Smooth muscle cell (in vitro differentiated cells): ENCODE results near the gene SLIT3. TPM values are rescaled to one million over a fixed set of nuclear protein-coding genes. Genes with fewer than 3 reads are reported as not detected.

Source experiments
- DNase-seq: peaks from one replicate; lab custom pipeline; 2025; ENCODE audit not compliant: unreplicated experiment; lab: John Stamatoyannopoulos, UW
- H2AFZ ChIP-seq: fragments of 200-600 bp; sonication (generic); 2 replicates; pipeline ENCODE4 v1.6.0; 2016; ENCODE audit warnings: antibody characterized with exemption, low read depth, mild to moderate bottlenecking
- H3F3A ChIP-seq: fragments of 200-600 bp; sonication (generic); 2 replicates; pipeline ENCODE4 v1.6.0; 2017; ENCODE audit warnings: antibody characterized with exemption, low read depth
- H3K27ac ChIP-seq: fragments of 200-600 bp; sonication (generic); 2 replicates; pipeline ENCODE4 v1.5.1; 2016; ENCODE audit warnings: low read depth, mild to moderate bottlenecking
- H3K27me3 ChIP-seq: fragments of 200-600 bp; sonication (generic); 2 replicates; pipeline ENCODE4 v1.6.1; 2016; ENCODE audit warnings: low read depth, mild to moderate bottlenecking
- H3K36me3 ChIP-seq: fragments of 200-600 bp; sonication (generic); 2 replicates; pipeline ENCODE4 v1.5.1; 2016; ENCODE audit warnings: low read depth
- H3K4me1 ChIP-seq: fragments of 200-600 bp; sonication (generic); 2 replicates; pipeline ENCODE4 v1.5.1; 2016; ENCODE audit warnings: low read depth
- H3K4me2 ChIP-seq: fragments of 200-600 bp; sonication (generic); 2 replicates; pipeline ENCODE4 v1.6.0; 2016; ENCODE audit warnings: mild to moderate bottlenecking
- H3K4me3 ChIP-seq: fragments of 200-600 bp; sonication (generic); 2 replicates; pipeline ENCODE4 v1.5.1; 2016; ENCODE audit warnings: mild to moderate bottlenecking
- H3K79me2 ChIP-seq: fragments of 200-600 bp; sonication (generic); 2 replicates; pipeline ENCODE4 v1.6.0; 2016; ENCODE audit warnings: low read depth, mild to moderate bottlenecking
- H3K9ac ChIP-seq: fragments of 200-600 bp; sonication (generic); 2 replicates; pipeline ENCODE4 v1.6.0; 2016; ENCODE audit warnings: low read depth
- H3K9me3 ChIP-seq: fragments of 200-600 bp; sonication (generic); replicated peaks from 2 replicates; pipeline ENCODE4 v1.5.1; 2016; ENCODE audit warnings: low read depth
- H4K20me1 ChIP-seq: fragments of 200-600 bp; sonication (generic); 2 replicates; pipeline ENCODE4 v1.6.0; 2016; ENCODE audit warnings: low read depth
- CTCF ChIP-seq: fragments of 200-600 bp; sonication (generic); IDR thresholded peaks from 2 replicates; pipeline ENCODE4 v1.5.1; 2017; ENCODE audit warnings: borderline replicate concordance, mild to moderate bottlenecking, antibody characterized with exemption; ENCODE audit not compliant: insufficient read depth, poor library complexity, severe bottlenecking
- WGBS: methylation state at CpG from one replicate; pipeline ENCODE4 v1.1.7; 2016; ENCODE audit warnings: low lambda C conversion rate; 5-methylcytosine and 5-hydroxymethylcytosine counted together
- polyA plus RNA-seq: library from polyadenylated mRNA; unstranded; fragments of >200 nt; fragmentation: Nextera tagmentation; extraction: Ambion mirVana; gene quantifications from 2 replicates; pipeline ENCODE4 v1.2.1, GENCODE V29; 2016
- total RNA-seq: library from RNA; depleted of rRNA; stranded (reverse); fragments of >200 nt; gene quantifications from 2 replicates; pipeline ENCODE4 v1.2.3, GENCODE V29; 2014

The SLIT3 gene
- total and polyA plus RNA-seq, 2 experiments from 2014 or later: 25.4 to 29.5 TPM

DNA sequence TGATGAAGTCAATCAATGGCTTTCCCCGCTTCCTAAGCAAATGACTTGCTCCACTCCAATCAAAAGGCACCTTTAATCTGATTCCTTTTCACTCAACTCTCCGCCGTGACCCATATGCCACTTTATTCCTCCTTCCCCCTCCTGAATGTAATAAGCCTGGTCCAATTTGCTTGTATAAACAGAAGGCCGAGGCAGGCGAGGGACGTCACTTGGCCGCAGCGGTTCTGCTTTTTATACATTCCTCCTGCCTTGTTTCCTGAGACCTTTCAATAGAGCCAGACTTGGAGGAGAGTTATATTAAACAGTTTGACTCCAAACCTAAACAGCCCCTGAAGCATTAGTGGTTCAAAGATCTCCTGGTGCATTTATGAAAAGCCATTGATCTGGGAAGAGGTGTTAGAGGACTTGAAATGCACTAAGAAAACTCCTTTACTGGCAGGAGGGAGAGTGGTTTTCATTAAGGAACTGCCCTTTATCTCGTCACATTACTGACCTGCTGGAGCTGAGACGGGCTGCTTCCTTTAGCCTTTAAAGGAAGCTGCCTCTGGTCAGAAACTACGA, 273.4 kb downstream of the SLIT3 start:
- H3K4me2 ChIP-seq: peak overlapping the region; percentile 74
- H3K27ac ChIP-seq: peak overlapping the region; percentile 64
- 25% methylated on average over 11 of the region's 11 CpGs for WGBS
- no peaks in the 10 kb centered on the region for H3K79me2 ChIP-seq
- no peak overlapping the region for H2AFZ ChIP-seq
- no peaks in the 10 kb centered on the region for H3K9me3 ChIP-seq
- no peaks in the 10 kb centered on the region for H3K27me3 ChIP-seq
- no peak overlapping the region for H3K4me3 ChIP-seq
- peaks cover 10% of the 10 kb centered on the region for H3F3A ChIP-seq
- H3K36me3 ChIP-seq: no peaks in the 10 kb centered on the region
- no peak for DNase-seq
- H3K9ac ChIP-seq: no peak overlapping the region
- peaks cover 30% of the 10 kb centered on the region for H3K4me1 ChIP-seq
- no peak for TF ChIP-seq CTCF
- peaks cover 11% of the 10 kb centered on the region for H4K20me1 ChIP-seq

DNA sequence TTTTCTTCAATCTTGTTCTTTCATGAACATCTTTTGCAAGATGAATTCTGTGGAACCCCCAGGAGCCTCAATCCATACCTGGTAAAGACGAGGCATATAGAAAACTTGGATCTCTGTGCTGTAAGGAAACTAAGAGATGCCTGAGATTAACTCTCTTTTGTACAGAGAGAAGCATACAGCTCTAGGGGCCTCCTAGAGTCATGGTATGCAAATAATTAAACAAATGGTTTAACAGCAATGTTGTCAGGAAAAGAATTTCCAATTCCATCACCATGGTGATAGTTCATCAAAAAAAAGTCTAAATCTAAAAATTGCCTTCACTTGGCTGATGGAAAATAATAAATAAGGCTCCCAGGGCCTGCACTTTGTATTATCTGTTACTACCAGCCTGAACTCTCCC, 275.4 kb downstream of the SLIT3 start:
- H3K4me1 ChIP-seq: peaks cover 30% of the 10 kb centered on the region
- no peak for DNase-seq
- no peak overlapping the region for H3K9ac ChIP-seq
- no peak overlapping the region for H3K27ac ChIP-seq
- no peaks in the 10 kb centered on the region for H3K79me2 ChIP-seq
- WGBS: 86% methylated on average over 1 of the region's 1 CpG
- no peak for TF ChIP-seq CTCF
- H3K27me3 ChIP-seq: no peaks in the 10 kb centered on the region
- H3F3A ChIP-seq: peaks cover 10% of the 10 kb centered on the region
- no peaks in the 10 kb centered on the region for H3K36me3 ChIP-seq
- no peak overlapping the region for H2AFZ ChIP-seq
- no peak overlapping the region for H3K4me2 ChIP-seq
- H3K4me3 ChIP-seq: no peak overlapping the region
- H4K20me1 ChIP-seq: peaks cover 11% of the 10 kb centered on the region
- H3K9me3 ChIP-seq: no peaks in the 10 kb centered on the region

DNA sequence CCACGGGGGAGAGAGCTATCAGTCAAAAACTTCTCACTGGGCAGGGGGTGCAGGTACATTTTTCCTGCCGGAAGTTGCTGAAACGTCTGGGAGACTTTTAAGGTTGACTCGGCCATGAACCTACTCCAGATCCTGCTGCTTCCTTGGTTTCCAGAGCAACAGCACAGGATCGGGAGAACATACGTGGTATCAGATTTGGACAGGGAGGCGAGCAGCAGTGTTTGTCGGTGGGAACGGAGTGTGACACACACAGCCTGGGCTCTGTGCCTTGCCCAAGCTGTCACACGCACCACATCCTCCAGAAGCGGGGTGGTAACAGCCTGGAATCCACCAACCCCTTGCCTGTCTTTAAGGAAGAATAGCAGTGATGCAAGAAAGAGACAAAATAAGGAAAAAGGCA, 276.5 kb downstream of the SLIT3 start:
- WGBS: 79% methylated on average over 11 of the region's 11 CpGs
- peaks cover 7% of the 10 kb centered on the region for H3F3A ChIP-seq
- no peak for DNase-seq

More for the DNA sequence above, 276.5 kb downstream of the SLIT3 start:
- peaks cover 4% of the 10 kb centered on the region for H4K20me1 ChIP-seq
- no peak overlapping the region for H2AFZ ChIP-seq
- no peaks in the 10 kb centered on the region for H3K79me2 ChIP-seq
- H3K9me3 ChIP-seq: no peaks in the 10 kb centered on the region
- TF ChIP-seq CTCF: no peak
- H3K4me3 ChIP-seq: no peak overlapping the region
- H3K4me1 ChIP-seq: peaks cover 24% of the 10 kb centered on the region
- H3K4me2 ChIP-seq: no peak overlapping the region
- H3K9ac ChIP-seq: no peak overlapping the region
- no peaks in the 10 kb centered on the region for H3K36me3 ChIP-seq
- H3K27me3 ChIP-seq: no peaks in the 10 kb centered on the region
- no peak overlapping the region for H3K27ac ChIP-seq
